ENCODE measurements around the gene CHRNA10. TPM values are rescaled to one million over a fixed set of nuclear protein-coding genes. Genes with fewer than 3 reads are reported as not detected.

The CHRNA10 gene
- total RNA-seq, 4 donors from 2014 or later, result 0.38 to 1.1 (median 1.1) TPM; not detected in 1

DNA sequence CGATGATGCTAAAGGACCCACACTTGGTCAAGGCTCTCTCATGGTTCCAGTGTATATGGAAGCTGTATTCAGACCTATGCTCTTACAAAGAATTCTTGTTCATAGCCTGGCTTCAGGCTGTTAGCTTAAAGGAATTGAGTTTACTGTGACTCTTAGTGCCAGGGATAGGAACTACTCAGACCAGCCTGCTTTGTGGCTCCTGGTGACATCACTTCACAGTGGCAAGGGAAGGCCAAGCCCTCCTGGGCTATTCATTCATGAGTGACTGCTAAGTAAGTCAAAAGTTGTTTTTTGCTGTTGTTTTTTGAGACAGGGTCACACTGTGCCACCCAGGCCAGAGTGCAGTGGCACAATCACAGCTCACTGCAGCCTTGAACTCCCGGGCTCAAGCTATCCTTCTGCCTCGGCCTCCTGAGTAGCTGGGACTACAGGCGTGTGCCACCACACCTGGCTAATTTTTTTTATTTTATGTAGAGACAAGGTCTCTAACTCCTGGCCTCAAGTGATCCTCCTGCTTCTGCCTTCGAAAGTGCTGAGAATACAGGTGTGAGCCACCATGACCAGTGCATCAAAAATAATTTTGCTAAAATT, 39.0 kb downstream of the CHRNA10 start:
- H3K9me3 ChIP-seq, result no peaks in the 10 kb centered on the region
- no peak overlapping the region for H3K4me3 ChIP-seq
- no peaks in the 10 kb centered on the region for H3K36me3 ChIP-seq
- no peaks in the 10 kb centered on the region for H3K27me3 ChIP-seq
- H3K27ac ChIP-seq, result no peak overlapping the region
- H3K4me1 ChIP-seq, result no peaks in the 10 kb centered on the region
- intact Hi-C loops (cut with DNase I), result no loop called here
- DNase-seq, result no peak
- TF ChIP-seq CTCF (IDR thresholded peaks at IDR 0.05), result no peak
- TF ChIP-seq POLR2A (IDR thresholded peaks at IDR 0.05), result no peak
- 80 to 82% methylated on average over 3 to 5 of the region's 5 CpGs for WGBS, 2 donors

GRCh38 chr11:3631331-3631730, 39.9 kb downstream of the CHRNA10 start:
- Histone ChIP-seq H3K9me3 (no peaks in the 10 kb centered on the region), H3K4me3 (no peak overlapping the region), H3K4me1 (no peaks in the 10 kb centered on the region), H3K36me3 (no peaks in the 10 kb centered on the region), H3K27me3 (no peaks in the 10 kb centered on the region), H3K27ac (no peak overlapping the region)
- intact Hi-C loops (cut with DNase I), result no loop called here
- 81 to 89% methylated on average over 3 to 4 of the region's 4 CpGs for WGBS, 2 donors
- no peak for DNase-seq
- no peak for TF ChIP-seq POLR2A (IDR thresholded peaks at IDR 0.05)
- no peak for TF ChIP-seq CTCF (IDR thresholded peaks at IDR 0.05)

- intact Hi-C loops (cut with DNase I), result no loop called here
- DNase-seq, result no peak
- no peaks in the 10 kb centered on the region for H3K27me3 ChIP-seq
- no peaks in the 10 kb centered on the region for H3K4me1 ChIP-seq
- H3K27ac ChIP-seq, result no peak overlapping the region
- 93 to 94% methylated on average over 1 of the region's 1 CpG for WGBS, 2 donors
- no peak overlapping the region for H3K4me3 ChIP-seq
- H3K36me3 ChIP-seq, result no peaks in the 10 kb centered on the region
- no peak for TF ChIP-seq CTCF (IDR thresholded peaks at IDR 0.05)
- TF ChIP-seq POLR2A (IDR thresholded peaks at IDR 0.05), result no peak
- no peaks in the 10 kb centered on the region for H3K9me3 ChIP-seq
These were observed 43.9 kb downstream of the CHRNA10 start for GRCh38 chr11:3627291-3627690.

GRCh38 chr11:3626250-3626960, 44.8 kb downstream of the CHRNA10 start:
- intact Hi-C loops (cut with DNase I), result no loop called here
- Histone ChIP-seq H3K27me3 (no peaks in the 10 kb centered on the region), H3K36me3 (no peaks in the 10 kb centered on the region), H3K4me1 (no peaks in the 10 kb centered on the region), H3K27ac (no peak overlapping the region), H3K4me3 (no peak overlapping the region), H3K9me3 (no peaks in the 10 kb centered on the region)
- no peak for TF ChIP-seq POLR2A (IDR thresholded peaks at IDR 0.05)
- TF ChIP-seq CTCF (IDR thresholded peaks at IDR 0.05), result no peak
- WGBS, 2 donors, result 69 to 71% methylated on average over 11 to 23 of the region's 23 CpGs
- no peak for DNase-seq

GRCh38 chr11:3623767-3624458, 47.3 kb downstream of the CHRNA10 start:
- WGBS, 2 donors, result 51 to 67% methylated on average over 7 to 8 of the region's 8 CpGs
- intact Hi-C loops (cut with DNase I), result no loop called here
- no peak for TF ChIP-seq CTCF (IDR thresholded peaks at IDR 0.05)
- no peak for TF ChIP-seq POLR2A (IDR thresholded peaks at IDR 0.05)
- Histone ChIP-seq H3K9me3 (no peaks in the 10 kb centered on the region), H3K27ac (no peak overlapping the region), H3K4me3 (no peak overlapping the region), H3K36me3 (no peaks in the 10 kb centered on the region), H3K4me1 (no peaks in the 10 kb centered on the region), H3K27me3 (no peaks in the 10 kb centered on the region)
- DNase-seq, result no peak

All from esophagus squamous epithelium (tissue), 5 donors.